Activated CD4-positive, alpha-beta T cell treated with anti-CD3 and anti-CD28 coated beads, Interleukin-2, amount 10 ng/mL, durations not matched to agents 24 days and 14 days (primary cell): Measurements from ENCODE around the gene ATF4. TPM values are rescaled to one million over a fixed set of nuclear protein-coding genes. Genes with fewer than 3 reads are reported as not detected.

Source experiments
- DNase-seq: peaks from one replicate; pipeline ENCODE4 v3.0.0; 2022
- H3K27ac Mint-ChIP-seq: one replicate; pipeline ENCODE4 v1.8.0; 2022; ENCODE audit warnings: mild to moderate bottlenecking, mixed read lengths
- H3K27me3 Mint-ChIP-seq: one replicate; pipeline ENCODE4 v1.8.0; 2022; ENCODE audit warnings: mixed read lengths
- H3K36me3 Mint-ChIP-seq: one replicate; pipeline ENCODE4 v1.8.0; 2022; ENCODE audit warnings: low read depth, mild to moderate bottlenecking, mixed read lengths
- H3K4me1 Mint-ChIP-seq: one replicate; pipeline ENCODE4 v1.8.0; 2021; ENCODE audit warnings: mixed read lengths
- H3K4me3 Mint-ChIP-seq: one replicate; pipeline ENCODE4 v1.8.0; 2022; ENCODE audit warnings: mild to moderate bottlenecking, moderate library complexity, mixed read lengths
- H3K9me3 Mint-ChIP-seq: one replicate; pipeline ENCODE4 v1.8.0; 2021; ENCODE audit warnings: mixed read lengths
- intact Hi-C: fragments of 100-400 bp; cut with micrococcal nuclease; formaldehyde crosslinking; loops from one replicate; pipeline ENCODE4 v1.15.1; 2023
- total RNA-seq: library from RNA; stranded (reverse); gene quantifications from 2 replicates; pipeline ENCODE4 v1.2.3, GENCODE V29; 2022

ATF4 gene
- total RNA-seq, 1 donor from 2014 or later = 392 TPM

DNA sequence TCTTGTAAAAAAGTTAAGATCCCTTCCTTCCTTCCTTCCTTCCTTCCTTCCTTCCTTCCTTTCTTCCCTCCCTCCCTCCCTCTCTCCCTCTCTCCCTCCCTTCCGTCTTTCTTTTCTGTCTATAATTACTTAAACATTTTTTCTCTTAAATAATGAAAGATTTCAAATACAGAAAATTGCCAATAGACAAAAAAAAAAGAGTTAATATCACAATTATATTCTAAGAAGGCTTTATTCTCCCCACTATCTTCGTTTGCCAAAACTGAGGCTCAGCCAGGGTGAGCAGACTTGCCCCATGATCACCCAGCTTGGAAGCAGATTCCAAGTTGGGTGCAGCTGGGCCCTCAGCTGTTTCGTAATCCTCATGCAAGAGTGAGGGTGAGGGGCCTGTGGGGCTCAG is 49.9 kb downstream of the ATF4 start:
- Mint-ChIP-seq H3K27me3 (peaks cover 1% of the 10 kb centered on the region), H3K4me3 (no peak overlapping the region), H3K4me1 (peaks cover 11% of the 10 kb centered on the region), H3K9me3 (peaks cover 8% of the 10 kb centered on the region), H3K27ac (no peak overlapping the region), H3K36me3 (peaks cover 4% of the 10 kb centered on the region)
- DNase-seq = no peak
- intact Hi-C loops = no loop called here

DNA sequence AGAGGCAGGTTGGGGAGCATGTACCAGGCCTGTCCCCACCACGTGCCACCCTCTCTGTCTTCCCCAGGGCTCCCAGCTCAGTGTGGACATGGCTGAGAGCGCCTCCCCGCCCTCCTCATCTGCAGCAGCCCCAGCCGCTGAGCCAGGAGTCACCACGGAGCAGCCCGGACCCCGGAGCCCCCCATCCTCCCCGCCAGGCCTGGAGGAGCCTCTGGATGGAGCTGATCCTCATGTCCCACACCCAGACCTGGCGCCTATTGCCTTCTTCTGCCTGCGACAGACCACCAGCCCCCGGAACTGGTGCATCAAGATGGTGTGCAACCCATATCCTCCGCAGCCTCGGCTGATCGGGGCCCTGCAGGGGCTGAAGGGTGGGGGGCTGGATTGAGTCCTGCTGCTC is 50.3 kb downstream of the ATF4 start, which contains the start of gene CACNA1I:
Gene CACNA1I, plus strand, starts transcription at position 89 of the 400 bp plus-strand sequence. Its CDS starts 0 bp downstream, at position 89.
- intact Hi-C loops = no loop called here
- peaks cover 11% of the 10 kb centered on the region for H3K4me1 Mint-ChIP-seq
- no peak for DNase-seq
- no peak within 1 kb of the TSS for H3K4me3 Mint-ChIP-seq
- H3K36me3 Mint-ChIP-seq = peaks cover 2% of the 10 kb centered on the region
- H3K27ac Mint-ChIP-seq = no peak within 1 kb of the TSS
- peaks cover 4% of the 10 kb centered on the region for H3K9me3 Mint-ChIP-seq
- H3K27me3 Mint-ChIP-seq = peaks cover 1% of the 10 kb centered on the region

DNA sequence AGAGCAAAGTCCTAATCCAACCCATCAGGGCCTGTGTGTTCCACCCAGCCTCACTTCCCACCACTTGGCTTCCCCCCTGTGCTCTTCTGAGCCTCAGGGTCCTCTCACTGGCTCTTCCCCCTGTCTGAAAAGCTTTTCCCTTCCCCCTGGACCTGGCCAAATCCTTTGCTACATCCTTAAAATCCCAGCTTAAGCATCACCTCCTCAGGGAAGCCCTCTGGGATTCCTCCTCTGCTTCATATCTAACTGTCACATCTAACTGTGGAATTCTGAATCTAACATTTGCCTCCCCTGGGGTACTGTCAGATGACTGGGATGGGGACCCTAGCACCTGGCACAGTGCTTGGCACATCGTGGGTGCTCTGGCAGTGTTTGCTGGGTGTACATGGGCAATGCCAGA is 51.2 kb downstream of the ATF4 start:
- intact Hi-C loops = no loop called here
- Mint-ChIP-seq H3K4me1 (peaks cover 11% of the 10 kb centered on the region), H3K27me3 (peaks cover 1% of the 10 kb centered on the region), H3K9me3 (no peaks in the 10 kb centered on the region), H3K36me3 (no peaks in the 10 kb centered on the region), H3K27ac (no peak overlapping the region), H3K4me3 (no peak overlapping the region)
- DNase-seq = no peak

Other genes starting within 250 kb of the ATF4 start
- 2,129 and 2,132 TPM in 2 replicates for gene RPL3, start 200.9 kb upstream of the ATF4 start, total RNA-seq
- not detected in 2 replicates for gene SYNGR1, start 170.6 kb upstream of the ATF4 start, total RNA-seq
- 24.9 and 27.0 TPM in 2 replicates for gene TAB1, start 120.8 kb upstream of the ATF4 start, total RNA-seq
- gene MGAT3, start 63.5 kb upstream of the ATF4 start, total RNA-seq = 0.90 and 1.9 TPM in 2 replicates
- 53.7 and 54.8 TPM in 2 replicates for gene MIEF1, start 18.3 kb upstream of the ATF4 start, total RNA-seq
- gene RPS19BP1, start 12.2 kb downstream of the ATF4 start, total RNA-seq = 96.2 and 96.9 TPM in 2 replicates
- gene CACNA1I, start 50.2 kb downstream of the ATF4 start, total RNA-seq = 0.05 and 0.07 TPM in 2 replicates